K562 (cell line): ENCODE data around the gene TOR1AIP2. TPM values are rescaled to one million over a fixed set of nuclear protein-coding genes. Genes with fewer than 3 reads are reported as not detected.
A peak's percentile ranks its signal among the peaks of the same experiment; 100 is the strongest.

Source experiments
- CEBPG ChIP-seq, 3 experiments: fragments of 200-800 bp in 1 of 3; sonication (Bioruptor generic) in 1 of 3; sonication (generic) in 1 of 3; formaldehyde crosslinking in 1 of 3; IDR thresholded peaks in 2 of 3; conservative IDR thresholded peaks in 1 of 3; 2 replicates each; pipeline versions ENCODE4 v1.6.1 to v1.8.0; 2016 to 2022; ENCODE audit warnings: missing compliant biosample characterization in 2 of 3, missing genetic modification characterization in 2 of 3, mild to moderate bottlenecking in 1 of 3, missing genetic modification reagents in 1 of 3
- CREB3L1 ChIP-seq: fragments of 450-650 bp; IDR thresholded peaks from 2 replicates; pipeline ENCODE4 v1.6.1; 2014; ENCODE audit warnings: low read depth, mild to moderate bottlenecking, moderate library complexity, borderline replicate concordance
- HOXB6 ChIP-seq: fragments of 250-450 bp; sonication (Bioruptor Pico); IDR thresholded peaks from 2 replicates; pipeline ENCODE4 v1.5.1; 2022; ENCODE audit warnings: mild to moderate bottlenecking, borderline replicate concordance
- MAFG ChIP-seq: fragments of 450-650 bp; conservative IDR thresholded peaks from 2 replicates; pipeline ENCODE4 v1.6.1; 2016; ENCODE audit warnings: missing genetic modification characterization, missing compliant biosample characterization
- NUFIP1 ChIP-seq: fragments of 450-650 bp; IDR thresholded peaks from 2 replicates; pipeline ENCODE4 v1.6.1; 2018; ENCODE audit not compliant: partially characterized antibody
- RBM34 ChIP-seq: fragments of 200-400 bp; formaldehyde crosslinking; IDR thresholded peaks from 2 replicates; pipeline ENCODE4 v1.6.1; 2018; ENCODE audit warnings: low read length, borderline replicate concordance; ENCODE audit not compliant: insufficient read depth
- TCF7L2 ChIP-seq: fragments of 150-350 bp; IDR thresholded peaks from 2 replicates; pipeline ENCODE4 v1.6.1; 2016; ENCODE audit warnings: low read depth, mild to moderate bottlenecking, low read length, moderate library complexity
- ZHX1 ChIP-seq: fragments of 150-350 bp; conservative IDR thresholded peaks from 2 replicates; pipeline ENCODE4 v1.6.1; 2014; ENCODE audit warnings: low read length
- ZNF707 ChIP-seq: fragments of 250-450 bp; sonication (Bioruptor Pico); conservative IDR thresholded peaks from 2 replicates; pipeline ENCODE4 v1.8.0; 2022; ENCODE audit warnings: inconsistent platforms, mild to moderate bottlenecking, moderate library complexity
- polyA plus RNA-seq, 8 experiments: library from polyadenylated mRNA; depleted of rRNA in 4 of 8; stranded (reverse) in 5 of 8; unstranded in 3 of 8; fragments of >200 nt; fragmentation: Nextera tagmentation in 2 of 8; fragmentation: Illumina TruSeq in 1 of 8; extraction: Ambion mirVana in 2 of 8; extraction: Trizol in 1 of 8; gene quantifications; 2 replicates each; pipeline versions ENCODE4 v1.2.1 to v1.2.3, GENCODE V29; 2011 to 2014; ENCODE audit warnings: inconsistent platforms in 1 of 8, missing spikeins in 1 of 8
- total RNA-seq, 7 experiments: library from RNA; depleted of rRNA in 6 of 7; stranded (reverse); fragments of >200 nt in 6 of 7; fragmentation: Illumina TruSeq in 2 of 7; extraction: Trizol in 2 of 7; gene quantifications; 2 replicates each; pipeline versions ENCODE4 v1.2.1 to v1.2.3, GENCODE V29; 2011 to 2021; ENCODE audit warnings: low replicate concordance in 1 of 7
- TF ChIP-seq, protein P1 (sequence below): fragments of 250-450 bp; sonication (Bioruptor Pico); IDR thresholded peaks from 2 replicates; pipeline ENCODE4 v1.4.0; 2020

Gene TOR1AIP2
- total and polyA plus RNA-seq, 9 of the 15 experiments (the other 6 are each of a cell fraction or from before 2014, with no cell fraction given): 16.7 to 122 (median 41.4) TPM

DNA sequence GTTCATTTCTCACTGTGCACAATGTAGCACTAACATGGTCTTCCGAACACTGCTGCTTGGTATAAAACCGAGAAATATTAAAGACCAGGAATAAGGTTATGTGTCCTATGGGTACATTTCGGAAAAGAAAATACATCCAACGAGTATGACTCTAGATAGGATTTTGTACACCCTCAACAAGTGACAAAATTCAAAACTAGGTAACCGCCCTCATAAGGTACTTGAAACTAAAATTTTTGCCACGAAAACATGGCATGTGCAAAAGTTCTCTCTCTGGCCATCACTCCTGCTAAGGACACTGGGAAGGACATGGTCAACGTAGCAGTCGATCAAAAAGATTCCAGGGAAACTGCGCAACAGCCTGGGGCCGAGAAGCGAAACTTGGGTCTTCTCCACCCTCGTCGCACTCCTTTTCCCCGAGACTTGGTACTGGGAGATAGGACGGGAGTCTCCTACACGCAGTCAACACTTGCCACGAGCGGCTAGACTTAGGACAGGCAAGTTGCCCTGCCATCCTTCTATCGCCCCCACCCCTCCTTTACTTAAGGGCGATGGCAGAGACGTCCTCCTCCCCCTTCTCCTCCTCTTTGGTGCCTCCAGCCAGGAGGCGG lies 4.1 kb upstream of the TOR1AIP2 start (continued):
- TF ChIP-seq CREB3L1: no peak
- TF ChIP-seq MAFG: no peak
- TF ChIP-seq NUFIP1: peak; percentile 88
- TF ChIP-seq RBM34: no peak
- TF ChIP-seq ZHX1: no peak
- TF ChIP-seq, protein P1, sequence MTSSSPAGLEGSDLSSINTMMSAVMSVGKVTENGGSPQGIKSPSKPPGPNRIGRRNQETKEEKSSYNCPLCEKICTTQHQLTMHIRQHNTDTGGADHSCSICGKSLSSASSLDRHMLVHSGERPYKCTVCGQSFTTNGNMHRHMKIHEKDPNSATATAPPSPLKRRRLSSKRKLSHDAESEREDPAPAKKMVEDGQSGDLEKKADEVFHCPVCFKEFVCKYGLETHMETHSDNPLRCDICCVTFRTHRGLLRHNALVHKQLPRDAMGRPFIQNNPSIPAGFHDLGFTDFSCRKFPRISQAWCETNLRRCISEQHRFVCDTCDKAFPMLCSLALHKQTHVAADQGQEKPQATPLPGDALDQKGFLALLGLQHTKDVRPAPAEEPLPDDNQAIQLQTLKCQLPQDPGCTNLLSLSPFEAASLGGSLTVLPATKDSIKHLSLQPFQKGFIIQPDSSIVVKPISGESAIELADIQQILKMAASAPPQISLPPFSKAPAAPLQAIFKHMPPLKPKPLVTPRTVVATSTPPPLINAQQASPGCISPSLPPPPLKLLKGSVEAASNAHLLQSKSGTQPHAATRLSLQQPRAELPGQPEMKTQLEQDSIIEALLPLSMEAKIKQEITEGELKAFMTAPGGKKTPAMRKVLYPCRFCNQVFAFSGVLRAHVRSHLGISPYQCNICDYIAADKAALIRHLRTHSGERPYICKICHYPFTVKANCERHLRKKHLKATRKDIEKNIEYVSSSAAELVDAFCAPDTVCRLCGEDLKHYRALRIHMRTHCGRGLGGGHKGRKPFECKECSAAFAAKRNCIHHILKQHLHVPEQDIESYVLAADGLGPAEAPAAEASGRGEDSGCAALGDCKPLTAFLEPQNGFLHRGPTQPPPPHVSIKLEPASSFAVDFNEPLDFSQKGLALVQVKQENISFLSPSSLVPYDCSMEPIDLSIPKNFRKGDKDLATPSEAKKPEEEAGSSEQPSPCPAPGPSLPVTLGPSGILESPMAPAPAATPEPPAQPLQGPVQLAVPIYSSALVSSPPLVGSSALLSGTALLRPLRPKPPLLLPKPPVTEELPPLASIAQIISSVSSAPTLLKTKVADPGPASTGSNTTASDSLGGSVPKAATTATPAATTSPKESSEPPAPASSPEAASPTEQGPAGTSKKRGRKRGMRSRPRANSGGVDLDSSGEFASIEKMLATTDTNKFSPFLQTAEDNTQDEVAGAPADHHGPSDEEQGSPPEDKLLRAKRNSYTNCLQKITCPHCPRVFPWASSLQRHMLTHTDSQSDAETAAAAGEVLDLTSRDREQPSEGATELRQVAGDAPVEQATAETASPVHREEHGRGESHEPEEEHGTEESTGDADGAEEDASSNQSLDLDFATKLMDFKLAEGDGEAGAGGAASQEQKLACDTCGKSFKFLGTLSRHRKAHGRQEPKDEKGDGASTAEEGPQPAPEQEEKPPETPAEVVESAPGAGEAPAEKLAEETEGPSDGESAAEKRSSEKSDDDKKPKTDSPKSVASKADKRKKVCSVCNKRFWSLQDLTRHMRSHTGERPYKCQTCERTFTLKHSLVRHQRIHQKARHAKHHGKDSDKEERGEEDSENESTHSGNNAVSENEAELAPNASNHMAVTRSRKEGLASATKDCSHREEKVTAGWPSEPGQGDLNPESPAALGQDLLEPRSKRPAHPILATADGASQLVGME (CRISPR knock-in tag): 0 out of 2 replicates have a peak, but pooled peaks have one; percentile 76
- 0 out of 2 replicates have a peak, but pooled peaks have one; percentile 30 for TF ChIP-seq HOXB6
- no peak for TF ChIP-seq ZNF707 (CRISPR knock-in tag)
- TF ChIP-seq CEBPG (CRISPR knock-in tag; IDR thresholded peaks at IDR 0.05): 0 out of 2 replicates have a peak, but pooled peaks have one; percentile 31
- peak in 1 of 2 experiments; percentile 74; a peak in 3 of 4 replicates for TF ChIP-seq CEBPG (tag; conservative IDR thresholded peaks at IDR 0.05 in 1 of 2, IDR thresholded peaks at IDR 0.05 in 1 of 2)
- TF ChIP-seq TCF7L2: no peak
